Measurements from ENCODE around the gene ADAMTS17. TPM values are rescaled to one million over a fixed set of nuclear protein-coding genes. Genes with fewer than 3 reads are reported as not detected.

ADAMTS17 gene
- total and polyA plus RNA-seq, 2 experiments from 2014 or later, result 3.7 to 4.4 TPM

GRCh38 chr15:100107606-100108225 is 234.1 kb downstream of the ADAMTS17 start:
- H3K4me1 ChIP-seq (ENCODE audit: insufficient read depth), result peaks cover 8% of the 10 kb centered on the region
- H3K36me3 ChIP-seq (replicated peaks; ENCODE audit: insufficient read depth, low read depth), result no peaks in the 10 kb centered on the region
- TF ChIP-seq CTCF (IDR thresholded peaks at IDR 0.05; ENCODE audit: poor library complexity), result no peak
- no peak for TF ChIP-seq EZH2phosphoT487 (IDR thresholded peaks at IDR 0.05; ENCODE audit: low read depth, severe bottlenecking, unreplicated experiment)
- TF ChIP-seq EZH2 (IDR thresholded peaks at IDR 0.05; ENCODE audit: borderline replicate concordance), result no peak
- no peak for DNase-seq (ENCODE audit: low spot score)
- H3K9me2 ChIP-seq (replicated peaks; ENCODE audit: insufficient read depth), result no peaks in the 10 kb centered on the region
- no peaks in the 10 kb centered on the region for H4K20me1 ChIP-seq (ENCODE audit: insufficient read depth, poor library complexity, severe bottlenecking)
- H3K4me2 ChIP-seq, result no peak overlapping the region
- H3K27me3 ChIP-seq, result no peaks in the 10 kb centered on the region
- no peak overlapping the region for H3K4me3 ChIP-seq
- 93% methylated on average over 11 of the region's 11 CpGs for WGBS (ENCODE audit: low lambda C conversion rate, missing lambda C conversion rate)
- H3K79me2 ChIP-seq, result no peaks in the 10 kb centered on the region
- H3K9me3 ChIP-seq (ENCODE audit: low read depth), result no peaks in the 10 kb centered on the region
- no peak overlapping the region for H3K27ac ChIP-seq
- H2AFZ ChIP-seq, result no peak overlapping the region

GRCh38 chr15:100107151-100107550 is 234.6 kb downstream of the ADAMTS17 start:
- no peak for DNase-seq (ENCODE audit: low spot score)
- 93% methylated on average over 8 of the region's 8 CpGs for WGBS (ENCODE audit: low lambda C conversion rate, missing lambda C conversion rate)
- H3K27me3 ChIP-seq, result no peaks in the 10 kb centered on the region
- no peaks in the 10 kb centered on the region for H3K9me2 ChIP-seq (replicated peaks; ENCODE audit: insufficient read depth)
- H2AFZ ChIP-seq, result no peak overlapping the region
- no peak for TF ChIP-seq EZH2 (IDR thresholded peaks at IDR 0.05; ENCODE audit: borderline replicate concordance)
- no peak for TF ChIP-seq EZH2phosphoT487 (IDR thresholded peaks at IDR 0.05; ENCODE audit: low read depth, severe bottlenecking, unreplicated experiment)
- TF ChIP-seq CTCF (IDR thresholded peaks at IDR 0.05; ENCODE audit: poor library complexity), result no peak
- H3K4me3 ChIP-seq, result no peak overlapping the region
- H3K4me1 ChIP-seq (ENCODE audit: insufficient read depth), result peaks cover 8% of the 10 kb centered on the region
- H3K36me3 ChIP-seq (replicated peaks; ENCODE audit: insufficient read depth, low read depth), result no peaks in the 10 kb centered on the region
- H3K79me2 ChIP-seq, result no peaks in the 10 kb centered on the region
- H3K27ac ChIP-seq, result no peak overlapping the region
- no peaks in the 10 kb centered on the region for H3K9me3 ChIP-seq (ENCODE audit: low read depth)
- H3K4me2 ChIP-seq, result no peak overlapping the region
- no peaks in the 10 kb centered on the region for H4K20me1 ChIP-seq (ENCODE audit: insufficient read depth, poor library complexity, severe bottlenecking)

DNA sequence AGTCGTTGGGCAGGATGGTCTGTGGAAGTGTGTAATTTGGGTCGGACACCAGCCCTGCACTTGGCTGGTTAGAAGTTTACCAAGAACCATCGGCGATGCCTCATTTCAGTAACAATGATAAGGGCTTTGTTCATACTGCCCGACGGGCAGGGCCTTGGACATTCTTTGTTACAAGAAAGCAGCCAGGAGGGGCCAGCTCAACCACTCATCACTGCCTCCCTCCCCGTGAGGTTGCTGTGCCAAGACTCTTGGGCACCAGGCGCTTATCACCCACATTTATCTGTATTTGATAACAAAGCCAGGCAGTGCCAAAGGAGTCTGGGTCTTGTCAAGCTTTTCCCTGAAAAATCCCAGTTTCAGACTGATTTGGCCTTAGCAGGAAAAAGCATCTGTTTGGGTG is 235.0 kb downstream of the ADAMTS17 start:
- DNase-seq (ENCODE audit: low spot score), result no peak
- H3K4me1 ChIP-seq (ENCODE audit: insufficient read depth), result peaks cover 8% of the 10 kb centered on the region
- no peaks in the 10 kb centered on the region for H4K20me1 ChIP-seq (ENCODE audit: insufficient read depth, poor library complexity, severe bottlenecking)
- no peaks in the 10 kb centered on the region for H3K27me3 ChIP-seq
- no peak overlapping the region for H2AFZ ChIP-seq
- H3K27ac ChIP-seq, result no peak overlapping the region
- H3K4me2 ChIP-seq, result no peak overlapping the region
- H3K4me3 ChIP-seq, result no peak overlapping the region
- no peaks in the 10 kb centered on the region for H3K9me2 ChIP-seq (replicated peaks; ENCODE audit: insufficient read depth)
- 69% methylated on average over 7 of the region's 8 CpGs for WGBS (ENCODE audit: low lambda C conversion rate, missing lambda C conversion rate)
- H3K79me2 ChIP-seq, result no peaks in the 10 kb centered on the region
- TF ChIP-seq EZH2phosphoT487 (IDR thresholded peaks at IDR 0.05; ENCODE audit: low read depth, severe bottlenecking, unreplicated experiment), result no peak
- TF ChIP-seq CTCF (IDR thresholded peaks at IDR 0.05; ENCODE audit: poor library complexity), result no peak
- TF ChIP-seq EZH2 (IDR thresholded peaks at IDR 0.05; ENCODE audit: borderline replicate concordance), result no peak
- H3K36me3 ChIP-seq (replicated peaks; ENCODE audit: insufficient read depth, low read depth), result no peaks in the 10 kb centered on the region
- no peaks in the 10 kb centered on the region for H3K9me3 ChIP-seq (ENCODE audit: low read depth)

Data from hepatocyte (in vitro differentiated cells).